Keratinocyte (primary cell): ENCODE data around the gene CCL17. TPM values are rescaled to one million over a fixed set of nuclear protein-coding genes. Genes with fewer than 3 reads are reported as not detected.

ENCODE experiments used
- DNase-seq: peaks from one replicate; pipeline ENCODE4 v3.0.0-alpha.2; 2011; ENCODE audit warnings: low read depth, missing footprints, low spot score
- FAIRE-seq: peaks from 2 replicates; lab custom pipeline; 2011; peaks lifted over from hg19 to GRCh38; lab: Jason Lieb, UNC
- H2AFZ ChIP-seq: 2 replicates; pipeline ENCODE4 v1.6.0; 2012; ENCODE audit warnings: low read length, control low read depth, inconsistent platforms; ENCODE audit not compliant: control insufficient read depth
- H3K27ac ChIP-seq: 2 replicates; pipeline ENCODE4 v1.5.1; 2011; ENCODE audit warnings: low read length; ENCODE audit not compliant: control insufficient read depth, insufficient read depth
- H3K27me3 ChIP-seq: 3 replicates; pipeline ENCODE4 v1.6.0; 2011; ENCODE audit warnings: low read length; ENCODE audit not compliant: control insufficient read depth, insufficient read depth; ENCODE audit errors: extremely low read depth
- H3K36me3 ChIP-seq, 2 experiments: 2 replicates in 1 of 2; 3 replicates in 1 of 2; pipeline ENCODE4 v1.5.1; 2011; ENCODE audit warnings: low read length in 2 of 2, mild to moderate bottlenecking in 1 of 2; ENCODE audit not compliant: control insufficient read depth in 2 of 2, insufficient read depth in 2 of 2; ENCODE audit errors: extremely low read depth in 1 of 2
- H3K4me1 ChIP-seq: 3 replicates; pipeline ENCODE4 v1.5.1; 2011; ENCODE audit warnings: low read length; ENCODE audit not compliant: control insufficient read depth, insufficient read depth; ENCODE audit errors: extremely low read depth
- H3K4me2 ChIP-seq: 3 replicates; pipeline ENCODE4 v1.6.0; 2011; ENCODE audit warnings: low read depth, low read length; ENCODE audit not compliant: control insufficient read depth, insufficient read depth; ENCODE audit errors: extremely low read depth
- H3K4me3 ChIP-seq, 3 experiments: fragments of 200-600 bp in 1 of 3; sonication (generic) in 1 of 3; 2 replicates in 2 of 3; 3 replicates in 1 of 3; pipeline ENCODE4 v1.5.1; 2011 to 2016; ENCODE audit warnings: low read length in 3 of 3, mild to moderate bottlenecking in 3 of 3, control low read depth in 2 of 3, inconsistent platforms in 1 of 3, low read depth in 1 of 3, mixed read lengths in 1 of 3, mixed run types in 1 of 3, moderate library complexity in 1 of 3; ENCODE audit not compliant: control insufficient read depth in 2 of 3, insufficient read depth in 2 of 3; ENCODE audit errors: extremely low read depth in 1 of 3
- H3K79me2 ChIP-seq: 2 replicates; pipeline ENCODE4 v1.6.0; 2012; ENCODE audit warnings: low read length; ENCODE audit not compliant: control insufficient read depth, insufficient read depth
- H3K9ac ChIP-seq: 3 replicates; pipeline ENCODE4 v1.6.0; 2011; ENCODE audit warnings: low read length; ENCODE audit not compliant: control insufficient read depth, insufficient read depth; ENCODE audit errors: extremely low read depth
- H3K9me1 ChIP-seq: 3 replicates; pipeline ENCODE4 v1.6.0; 2011; ENCODE audit warnings: low read length; ENCODE audit not compliant: control insufficient read depth, insufficient read depth; ENCODE audit errors: extremely low read depth
- H3K9me3 ChIP-seq: 2 replicates; pipeline ENCODE4 v1.5.1; 2012; ENCODE audit warnings: low read depth, low read length; ENCODE audit not compliant: control insufficient read depth
- H4K20me1 ChIP-seq: 3 replicates; pipeline ENCODE4 v1.6.0; 2011; ENCODE audit warnings: low read length; ENCODE audit not compliant: control insufficient read depth, insufficient read depth; ENCODE audit errors: extremely low read depth
- EZH2 ChIP-seq: IDR thresholded peaks from one replicate; pipeline ENCODE4 v1.6.1; 2012; ENCODE audit warnings: inconsistent platforms, mild to moderate bottlenecking, low read length, moderate library complexity
- dilution Hi-C: fragments of 300-500 bp; cut with MboI; formaldehyde crosslinking; loops from one replicate; pipeline ENCODE4 v1.7.0; 2020; ENCODE audit warnings: low sequenced_read_pairs; ENCODE audit not compliant: extremely low pct_ligation_motif_present
- polyA plus RNA-seq, 5 experiments: library from polyadenylated mRNA; depleted of rRNA in 3 of 5; stranded (reverse) in 3 of 5; stranded (forward) in 1 of 5; unstranded in 1 of 5; fragments of >200 nt; gene quantifications; 1 replicate in 1 of 5; 2 replicates in 3 of 5; 3 replicates in 1 of 5; pipeline versions ENCODE4 v1.2.1 to v1.2.3, GENCODE V29; 2011 to 2012; ENCODE audit warnings: missing spikeins in 2 of 5, low read depth in 1 of 5, low replicate concordance in 1 of 5
- TF ChIP-seq, protein P1 (sequence below), 3 experiments: IDR thresholded peaks in 1 of 3; conservative IDR thresholded peaks in 1 of 3; optimal IDR thresholded peaks in 1 of 3; 2 replicates in 2 of 3; 3 replicates in 1 of 3; pipeline versions ENCODE3 to v1.5.1; 2011; ENCODE audit warnings: low read length in 3 of 3, mild to moderate bottlenecking in 3 of 3, moderate library complexity in 2 of 3, control low read depth in 1 of 3, inconsistent platforms in 1 of 3; ENCODE audit not compliant: insufficient read depth in 2 of 3; ENCODE audit errors: extremely low read depth in 1 of 3

The CCL17 gene
- polyA plus RNA-seq, 1 donor (not counting 4 experiments of a cell fraction or from before 2014, with no cell fraction given), result not detected

GRCh38 chr16:57358086-57358420 is 46.5 kb upstream of the CCL17 start:
- Histone ChIP-seq H3K4me2 (no peak overlapping the region), H3K79me2 (no peaks in the 10 kb centered on the region), H3K9ac (no peak overlapping the region), H3K27ac (no peak overlapping the region), H3K27me3 (no peaks in the 10 kb centered on the region), H3K9me3 (no peaks in the 10 kb centered on the region), H2AFZ (no peak overlapping the region), H3K9me1 (no peaks in the 10 kb centered on the region), H3K4me1 (peaks cover 7% of the 10 kb centered on the region), H3K4me3 (no peak overlapping the region), H4K20me1 (no peaks in the 10 kb centered on the region), H3K36me3 (no peaks in the 10 kb centered on the region)
- TF ChIP-seq EZH2, result no peak
- TF ChIP-seq, protein P1, sequence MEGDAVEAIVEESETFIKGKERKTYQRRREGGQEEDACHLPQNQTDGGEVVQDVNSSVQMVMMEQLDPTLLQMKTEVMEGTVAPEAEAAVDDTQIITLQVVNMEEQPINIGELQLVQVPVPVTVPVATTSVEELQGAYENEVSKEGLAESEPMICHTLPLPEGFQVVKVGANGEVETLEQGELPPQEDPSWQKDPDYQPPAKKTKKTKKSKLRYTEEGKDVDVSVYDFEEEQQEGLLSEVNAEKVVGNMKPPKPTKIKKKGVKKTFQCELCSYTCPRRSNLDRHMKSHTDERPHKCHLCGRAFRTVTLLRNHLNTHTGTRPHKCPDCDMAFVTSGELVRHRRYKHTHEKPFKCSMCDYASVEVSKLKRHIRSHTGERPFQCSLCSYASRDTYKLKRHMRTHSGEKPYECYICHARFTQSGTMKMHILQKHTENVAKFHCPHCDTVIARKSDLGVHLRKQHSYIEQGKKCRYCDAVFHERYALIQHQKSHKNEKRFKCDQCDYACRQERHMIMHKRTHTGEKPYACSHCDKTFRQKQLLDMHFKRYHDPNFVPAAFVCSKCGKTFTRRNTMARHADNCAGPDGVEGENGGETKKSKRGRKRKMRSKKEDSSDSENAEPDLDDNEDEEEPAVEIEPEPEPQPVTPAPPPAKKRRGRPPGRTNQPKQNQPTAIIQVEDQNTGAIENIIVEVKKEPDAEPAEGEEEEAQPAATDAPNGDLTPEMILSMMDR (optimal IDR thresholded peaks at IDR 0.05 in 1 of 3, IDR thresholded peaks at IDR 0.05 in 1 of 3, conservative IDR thresholded peaks at IDR 0.05 in 1 of 3; ENCODE audit: extremely low read depth in 1 of 3, insufficient read depth in 2 of 3, low read length in 3 of 3), result no peak
- FAIRE-seq (no peak), DNase-seq (no peak)
- dilution Hi-C loops, result no loop called here

GRCh38 chr16:57358527-57359095 is 46.0 kb upstream of the CCL17 start, which contains the start of gene CCL22:
Gene CCL22 (plus strand): TSS chr16:57358783. CDS start chr16:57358817, 34 bp downstream.
- no peaks in the 10 kb centered on the region for H3K9me3 ChIP-seq
- H4K20me1 ChIP-seq, result no peaks in the 10 kb centered on the region
- DNase-seq (no peak), FAIRE-seq (peak; percentile 68)
- peaks cover 7% of the 10 kb centered on the region for H3K4me1 ChIP-seq
- H3K4me3 ChIP-seq, result no peak within 1 kb of the TSS
- H3K4me2 ChIP-seq, result no peak within 1 kb of the TSS
- no peak within 1 kb of the TSS for H2AFZ ChIP-seq
- no peak within 1 kb of the TSS for H3K9ac ChIP-seq
- dilution Hi-C loops, result no loop called here
- no peak within 1 kb of the TSS for H3K27ac ChIP-seq
- no peaks in the 10 kb centered on the region for H3K27me3 ChIP-seq
- H3K79me2 ChIP-seq, result no peaks in the 10 kb centered on the region
- H3K9me1 ChIP-seq, result no peaks in the 10 kb centered on the region
- TF ChIP-seq, protein P1 (optimal IDR thresholded peaks at IDR 0.05 in 1 of 3, IDR thresholded peaks at IDR 0.05 in 1 of 3, conservative IDR thresholded peaks at IDR 0.05 in 1 of 3; ENCODE audit: extremely low read depth in 1 of 3, insufficient read depth in 2 of 3, low read length in 3 of 3), result no peak
- TF ChIP-seq EZH2, result no peak
- H3K36me3 ChIP-seq, result no peaks in the 10 kb centered on the region
